Activated CD4-positive, alpha-beta T cell treated with anti-CD3 and anti-CD28 coated beads, Interleukin-2, amount 10 ng/mL, durations not matched to agents 7 days and 5 days (primary cell): ENCODE measurements around the gene PPFIA4. TPM values are rescaled to one million over a fixed set of nuclear protein-coding genes. Genes with fewer than 3 reads are reported as not detected.
A peak's percentile ranks its signal among the peaks of the same experiment; 100 is the strongest.

ENCODE experiments used
- CTCF ChIA-PET: fragments of 350-600 bp; sonication (Branson Sonifier 250); formaldehyde crosslinking; loops from one replicate; lab custom pipeline; 2021; ENCODE audit warnings: antibody characterized with exemption; lab: Charles Lee
- POLR2A ChIA-PET: fragments of 350-600 bp; sonication (Branson Sonifier 250); formaldehyde crosslinking; loops from one replicate; lab custom pipeline; 2021; ENCODE audit warnings: antibody characterized with exemption; lab: Charles Lee
- DNase-seq: peaks from one replicate; pipeline ENCODE4 v3.0.0-alpha.2; 2020
- H3K27ac Mint-ChIP-seq: one replicate; pipeline ENCODE4 v1.8.0; 2021; ENCODE audit warnings: mild to moderate bottlenecking, moderate library complexity, mixed read lengths
- H3K27me3 Mint-ChIP-seq: one replicate; pipeline ENCODE4 v1.8.0; 2021; ENCODE audit warnings: mixed read lengths
- H3K36me3 Mint-ChIP-seq: one replicate; pipeline ENCODE4 v1.8.0; 2021; ENCODE audit warnings: low read depth, mixed read lengths
- H3K4me1 Mint-ChIP-seq: one replicate; pipeline ENCODE4 v1.8.0; 2021; ENCODE audit warnings: mixed read lengths
- H3K4me3 Mint-ChIP-seq: one replicate; pipeline ENCODE4 v1.8.0; 2021; ENCODE audit warnings: mild to moderate bottlenecking, moderate library complexity, mixed read lengths
- H3K9me3 Mint-ChIP-seq: one replicate; pipeline ENCODE4 v1.8.0; 2021; ENCODE audit warnings: mixed read lengths
- total RNA-seq, 2 experiments: library from RNA; stranded (reverse); gene quantifications; one replicate each; pipeline ENCODE4 v1.2.3, GENCODE V29; 2021

PPFIA4 gene
- total RNA-seq, 2 experiments from 2014 or later: 13.7 to 16.1 TPM

- Mint-ChIP-seq H3K4me1 (peaks cover 21% of the 10 kb centered on the region), H3K27me3 (peaks cover 2% of the 10 kb centered on the region), H3K27ac (peak overlapping the region; percentile 83), H3K36me3 (peaks cover 39% of the 10 kb centered on the region), H3K9me3 (peaks cover 4% of the 10 kb centered on the region), H3K4me3 (peak overlapping the region; percentile 21)
- CTCF ChIA-PET: interaction anchor here (1.0 to 3.2 kb wide), 4 partner anchors 10 to 247 kb away, joined by 3 to 25 read pairs (median 4); partner anchors contain the start of gene TMEM183A
- no peak for DNase-seq
- POLR2A ChIA-PET: interaction anchor here (0.6 kb wide), 2 partner anchors 14 to 19 kb away, joined by 3 to 4 read pairs; partner anchors contain the start of gene TMEM183A
Observed at GRCh38 chr1:203025686-203026030, 633 bp upstream of the PPFIA4 start.

- peak overlapping the region; percentile 76 for H3K27ac Mint-ChIP-seq
- POLR2A ChIA-PET: interaction anchor here (0.7 kb wide), 1 partner anchor 872 kb away, joined by 3 read pairs; no protein-coding TSS in a partner anchor
Observed at GRCh38 chr1:203026666-203027663, 674 bp downstream of the PPFIA4 start.

DNA sequence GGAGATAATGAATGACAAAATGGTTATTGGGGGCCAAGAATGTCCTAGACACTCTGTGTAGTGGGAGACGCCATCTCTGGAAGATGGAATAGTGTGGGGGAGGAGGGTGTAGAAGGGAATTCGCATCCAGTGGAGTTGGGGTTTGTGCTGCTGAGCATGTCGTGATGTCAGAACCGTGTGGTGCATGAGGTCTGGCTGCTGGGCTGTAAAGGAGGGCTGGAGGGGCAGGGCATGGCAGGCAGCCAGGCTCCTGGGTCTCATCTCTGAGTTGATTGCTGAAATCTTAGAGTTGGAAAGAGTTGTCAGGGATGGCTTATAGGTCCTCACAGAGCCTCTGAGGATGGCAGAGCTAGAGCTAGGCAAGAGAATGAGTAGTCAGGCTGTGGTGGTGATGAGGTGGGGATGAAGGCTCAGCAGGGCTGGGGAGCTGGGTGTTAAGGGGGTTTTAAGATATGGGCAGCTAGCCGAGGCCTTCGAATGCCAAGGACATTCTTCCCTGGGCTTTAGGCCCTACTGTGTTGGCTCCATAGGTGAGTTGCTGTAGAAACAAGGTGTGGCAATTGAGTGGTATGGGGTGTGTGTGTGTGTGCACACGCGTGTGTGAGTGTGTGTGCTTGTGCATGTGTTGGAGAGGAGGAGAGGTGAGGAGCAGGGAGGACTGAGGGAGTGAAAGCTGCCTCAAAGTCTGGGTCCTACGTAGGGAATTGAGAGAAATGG is 1.9 kb downstream of the PPFIA4 start:
- H3K27ac Mint-ChIP-seq: no peak overlapping the region
- DNase-seq: no peak
- peak overlapping the region; percentile 67 for H3K4me3 Mint-ChIP-seq
- peaks cover 21% of the 10 kb centered on the region for H3K4me1 Mint-ChIP-seq
- H3K9me3 Mint-ChIP-seq: peaks cover 4% of the 10 kb centered on the region
- ChIA-PET CTCF (interaction anchor here (1.1 to 3.2 kb wide), 6 partner anchors 11 to 239 kb away, joined by 3 to 25 read pairs (median 4); partner anchors contain the start of gene TMEM183A), POLR2A (no interaction called here)
- H3K36me3 Mint-ChIP-seq: peaks cover 22% of the 10 kb centered on the region
- peaks cover 2% of the 10 kb centered on the region for H3K27me3 Mint-ChIP-seq

More at GRCh38 chr1:203026666-203027663, 674 bp downstream of the PPFIA4 start:
- Mint-ChIP-seq H3K4me1 (peaks cover 21% of the 10 kb centered on the region), H3K27me3 (peaks cover 2% of the 10 kb centered on the region), H3K9me3 (peaks cover 4% of the 10 kb centered on the region), H3K4me3 (peak overlapping the region; percentile 67), H3K36me3 (peaks cover 26% of the 10 kb centered on the region)
- CTCF ChIA-PET: interaction anchor here (0.6 to 3.2 kb wide), 7 partner anchors 9 to 246 kb away, joined by 3 to 25 read pairs (median 3); partner anchors contain the start of gene TMEM183A
- DNase-seq: no peak

- H3K4me3 Mint-ChIP-seq: no peak overlapping the region
- H3K27me3 Mint-ChIP-seq: peaks cover 2% of the 10 kb centered on the region
- H3K9me3 Mint-ChIP-seq: peaks cover 4% of the 10 kb centered on the region
- peaks cover 21% of the 10 kb centered on the region for H3K4me1 Mint-ChIP-seq
- ChIA-PET CTCF (interaction anchor here (1.1 to 3.2 kb wide), 4 partner anchors 10 to 238 kb away, joined by 3 to 25 read pairs (median 4); no protein-coding TSS in a partner anchor), POLR2A (no interaction called here)
- no peak for DNase-seq
- H3K36me3 Mint-ChIP-seq: peaks cover 17% of the 10 kb centered on the region
- no peak overlapping the region for H3K27ac Mint-ChIP-seq
Observed at GRCh38 chr1:203028784-203029553, 2.7 kb downstream of the PPFIA4 start.

- H3K9me3 Mint-ChIP-seq: no peaks in the 10 kb centered on the region
- CTCF ChIA-PET: no interaction called here
- H3K27me3 Mint-ChIP-seq: peaks cover 2% of the 10 kb centered on the region
- DNase-seq: no peak
- H3K4me3 Mint-ChIP-seq: no peak overlapping the region
- no peak overlapping the region for H3K27ac Mint-ChIP-seq
- peaks cover 15% of the 10 kb centered on the region for H3K4me1 Mint-ChIP-seq
- H3K36me3 Mint-ChIP-seq: no peaks in the 10 kb centered on the region
- POLR2A ChIA-PET: no interaction called here
Observed at GRCh38 chr1:203031467-203031866, 5.2 kb downstream of the PPFIA4 start.

DNA sequence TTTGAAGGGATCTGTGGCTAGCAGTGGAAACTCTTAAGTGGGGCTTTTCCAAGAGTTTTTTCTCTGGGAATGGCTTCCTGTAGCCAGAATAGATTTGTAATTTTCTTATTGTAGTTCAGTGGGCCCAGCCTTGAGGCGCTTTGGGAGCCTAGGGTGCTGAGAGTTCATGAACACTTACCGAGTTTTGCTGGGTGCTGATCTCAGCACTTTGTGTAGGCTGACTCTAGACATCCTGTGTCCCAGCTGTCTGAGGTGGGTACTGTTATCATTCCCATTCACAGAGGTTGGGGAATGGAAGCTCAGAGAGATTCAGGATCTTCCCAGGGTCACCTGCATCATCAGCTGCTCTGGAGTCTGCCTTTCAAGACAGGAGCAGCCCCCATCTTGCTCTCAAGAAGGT is 7.0 kb downstream of the PPFIA4 start:
- Mint-ChIP-seq H3K36me3 (no peaks in the 10 kb centered on the region), H3K4me1 (peaks cover 3% of the 10 kb centered on the region), H3K4me3 (no peak overlapping the region), H3K9me3 (no peaks in the 10 kb centered on the region), H3K27me3 (no peaks in the 10 kb centered on the region), H3K27ac (no peak overlapping the region)
- ChIA-PET POLR2A (no interaction called here), CTCF (no interaction called here)
- no peak for DNase-seq

- Mint-ChIP-seq H3K36me3 (no peaks in the 10 kb centered on the region), H3K27me3 (no peaks in the 10 kb centered on the region), H3K4me1 (no peaks in the 10 kb centered on the region), H3K4me3 (no peak overlapping the region), H3K9me3 (no peaks in the 10 kb centered on the region), H3K27ac (no peak overlapping the region)
- ChIA-PET CTCF (interaction anchor here (0.8 kb wide), 1 partner anchor 239 kb away, joined by 3 read pairs; no protein-coding TSS in a partner anchor), POLR2A (no interaction called here)
- DNase-seq: no peak
Observed at GRCh38 chr1:203033917-203034316, 7.6 kb downstream of the PPFIA4 start.

DNA sequence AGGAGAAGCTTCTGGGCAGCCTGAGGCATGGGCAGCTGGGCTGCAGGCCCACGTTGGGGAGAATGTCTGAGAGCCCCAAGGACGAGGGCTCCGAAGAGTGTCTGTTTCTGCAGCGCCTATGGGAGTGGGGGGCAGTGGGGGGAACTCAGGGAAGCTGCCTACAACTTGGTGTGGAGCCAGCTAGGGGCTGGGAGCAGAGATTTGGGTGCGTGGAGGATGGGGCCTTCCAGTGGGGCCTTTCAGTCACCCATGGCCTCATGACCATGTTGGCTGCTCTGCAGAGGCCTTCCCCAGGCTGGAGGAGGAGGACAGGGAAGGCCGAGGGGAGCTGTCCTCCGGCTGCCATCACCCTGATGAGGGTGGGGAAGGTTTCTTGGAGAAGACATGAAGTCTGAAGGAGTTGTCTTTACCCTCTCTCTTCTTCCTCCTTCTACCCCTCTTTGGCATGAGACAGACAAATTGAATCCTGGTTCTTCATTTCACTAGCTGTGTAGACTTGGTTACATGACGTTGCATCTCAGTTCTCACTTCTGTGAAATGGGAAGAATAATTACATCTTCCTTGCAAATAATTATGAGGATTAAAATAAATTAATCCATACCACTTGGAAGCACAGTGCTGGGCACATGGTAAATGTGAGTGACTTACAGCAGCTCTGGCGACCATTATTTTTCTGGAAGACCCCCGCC is 8.3 kb downstream of the PPFIA4 start:
- Mint-ChIP-seq H3K27me3 (no peaks in the 10 kb centered on the region), H3K4me1 (peaks cover 1% of the 10 kb centered on the region), H3K9me3 (no peaks in the 10 kb centered on the region), H3K4me3 (no peak overlapping the region), H3K27ac (no peak overlapping the region), H3K36me3 (no peaks in the 10 kb centered on the region)
- ChIA-PET POLR2A (no interaction called here), CTCF (interaction anchor here (0.6 to 1.1 kb wide), 5 partner anchors 27 to 1419 kb away, joined by 3 to 5 read pairs (median 3); no protein-coding TSS in a partner anchor)
- no peak for DNase-seq

- ChIA-PET CTCF (interaction anchor here (0.6 to 1.8 kb wide), 7 partner anchors 9 to 1418 kb away, joined by 3 to 5 read pairs (median 3); partner anchors contain the start of gene PPFIA4), POLR2A (no interaction called here)
- DNase-seq: no peak
- Mint-ChIP-seq H3K4me3 (no peak overlapping the region), H3K36me3 (no peaks in the 10 kb centered on the region), H3K27me3 (no peaks in the 10 kb centered on the region), H3K9me3 (no peaks in the 10 kb centered on the region), H3K4me1 (peaks cover 1% of the 10 kb centered on the region), H3K27ac (peak overlapping the region; percentile 54)
Observed at GRCh38 chr1:203035111-203036000, 9.1 kb downstream of the PPFIA4 start.

DNA sequence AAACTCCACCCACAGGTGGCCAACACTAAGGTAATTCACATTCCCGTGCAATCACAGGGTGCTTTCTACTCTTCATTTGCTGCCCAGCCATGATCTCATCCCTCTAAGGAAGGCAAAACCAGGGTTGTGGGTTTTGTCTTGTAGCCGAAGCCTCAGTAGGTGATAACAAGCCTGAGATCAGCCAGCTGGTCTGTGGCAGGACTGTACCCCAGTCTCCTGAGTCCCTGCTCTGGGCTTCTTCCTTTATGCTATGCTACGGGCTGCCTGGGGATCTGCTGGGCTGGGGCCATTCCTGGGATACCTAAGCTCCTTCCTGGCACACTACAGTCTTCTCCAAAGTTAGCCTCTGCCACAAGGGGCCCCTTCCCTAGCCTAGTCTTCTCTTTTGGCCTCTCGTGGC is 9.8 kb downstream of the PPFIA4 start:
- POLR2A ChIA-PET: no interaction called here
- Mint-ChIP-seq H3K4me3 (no peak overlapping the region), H3K27ac (no peak overlapping the region), H3K4me1 (peaks cover 1% of the 10 kb centered on the region), H3K36me3 (no peaks in the 10 kb centered on the region), H3K9me3 (no peaks in the 10 kb centered on the region), H3K27me3 (no peaks in the 10 kb centered on the region)
- DNase-seq: no peak
- CTCF ChIA-PET: interaction anchor here (0.8 to 1.8 kb wide), 4 partner anchors 10 to 179 kb away, joined by 3 to 5 read pairs (median 3); partner anchors contain the start of gene PPFIA4

GRCh38 chr1:203036537-203036936 is 10.2 kb downstream of the PPFIA4 start:
- Mint-ChIP-seq H3K27me3 (no peaks in the 10 kb centered on the region), H3K27ac (no peak overlapping the region), H3K9me3 (no peaks in the 10 kb centered on the region)

More at GRCh38 chr1:203036537-203036936, 10.2 kb downstream of the PPFIA4 start:
- DNase-seq: no peak
- H3K4me3 Mint-ChIP-seq: no peak overlapping the region
- H3K4me1 Mint-ChIP-seq: peaks cover 1% of the 10 kb centered on the region
- ChIA-PET CTCF (interaction anchor here (1.2 to 1.8 kb wide), 2 partner anchors 10 to 15 kb away, joined by 3 to 5 read pairs; no protein-coding TSS in a partner anchor), POLR2A (no interaction called here)
- H3K36me3 Mint-ChIP-seq: no peaks in the 10 kb centered on the region
